Epithelial cell of esophagus (primary cell): ENCODE data around the gene TBC1D21.

Experiments used
- DNase-seq: peaks from one replicate; pipeline ENCODE4 v3.0.0; 2010; ENCODE audit warnings: low read depth
- H3K4me3 ChIP-seq: 2 replicates; pipeline ENCODE4 v1.5.1; 2011; ENCODE audit warnings: mild to moderate bottlenecking, low read length, control low read depth
- TF ChIP-seq, protein P1 (sequence below): IDR thresholded peaks from 2 replicates; pipeline ENCODE4 v1.5.1; 2011; ENCODE audit warnings: low read depth, mild to moderate bottlenecking, low read length, control low read depth, inconsistent platforms; ENCODE audit not compliant: insufficient read depth; ENCODE audit errors: missing control alignments

The TBC1D21 gene

DNA sequence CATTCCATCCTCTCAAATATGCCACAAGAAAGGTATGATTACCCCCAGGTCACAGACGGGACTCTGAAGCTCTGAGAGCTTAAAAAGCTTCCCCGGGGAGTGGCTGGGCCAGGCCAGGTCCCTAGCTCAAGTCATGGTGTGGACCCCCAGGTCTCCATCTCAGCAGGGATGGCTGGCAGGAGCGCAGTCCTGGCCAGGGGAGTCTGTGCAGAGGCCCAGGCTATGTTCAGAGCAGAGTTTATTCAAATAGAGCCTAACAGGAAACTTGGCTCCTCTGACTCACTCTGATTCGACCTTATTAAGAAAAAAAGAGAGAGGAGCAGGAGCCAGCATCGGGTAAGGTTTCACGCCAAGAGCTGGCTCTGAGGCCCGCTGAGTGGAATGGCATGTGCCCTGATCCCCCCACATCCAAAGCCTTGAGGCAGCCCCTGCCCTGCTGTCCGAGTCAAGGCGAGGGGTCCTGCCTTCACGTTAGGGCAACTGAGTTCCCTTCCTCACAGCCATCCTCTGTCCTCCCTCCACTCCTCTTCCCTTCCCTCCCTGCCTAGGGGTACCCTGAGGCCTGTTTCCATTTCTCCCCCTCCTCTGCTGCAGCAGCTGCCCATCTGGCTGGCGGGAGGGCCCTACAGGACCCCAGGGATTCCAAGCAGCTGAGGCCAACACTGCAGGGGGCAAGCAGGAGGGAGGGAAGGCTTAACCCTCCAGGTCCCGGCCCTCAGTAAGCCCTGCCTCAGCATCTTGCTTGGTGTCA lies 51.0 kb downstream of the TBC1D21 start:
- TF ChIP-seq, protein P1, sequence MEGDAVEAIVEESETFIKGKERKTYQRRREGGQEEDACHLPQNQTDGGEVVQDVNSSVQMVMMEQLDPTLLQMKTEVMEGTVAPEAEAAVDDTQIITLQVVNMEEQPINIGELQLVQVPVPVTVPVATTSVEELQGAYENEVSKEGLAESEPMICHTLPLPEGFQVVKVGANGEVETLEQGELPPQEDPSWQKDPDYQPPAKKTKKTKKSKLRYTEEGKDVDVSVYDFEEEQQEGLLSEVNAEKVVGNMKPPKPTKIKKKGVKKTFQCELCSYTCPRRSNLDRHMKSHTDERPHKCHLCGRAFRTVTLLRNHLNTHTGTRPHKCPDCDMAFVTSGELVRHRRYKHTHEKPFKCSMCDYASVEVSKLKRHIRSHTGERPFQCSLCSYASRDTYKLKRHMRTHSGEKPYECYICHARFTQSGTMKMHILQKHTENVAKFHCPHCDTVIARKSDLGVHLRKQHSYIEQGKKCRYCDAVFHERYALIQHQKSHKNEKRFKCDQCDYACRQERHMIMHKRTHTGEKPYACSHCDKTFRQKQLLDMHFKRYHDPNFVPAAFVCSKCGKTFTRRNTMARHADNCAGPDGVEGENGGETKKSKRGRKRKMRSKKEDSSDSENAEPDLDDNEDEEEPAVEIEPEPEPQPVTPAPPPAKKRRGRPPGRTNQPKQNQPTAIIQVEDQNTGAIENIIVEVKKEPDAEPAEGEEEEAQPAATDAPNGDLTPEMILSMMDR, result no peak
- DNase-seq, result peak; percentile 81
- no peak overlapping the region for H3K4me3 ChIP-seq

DNA sequence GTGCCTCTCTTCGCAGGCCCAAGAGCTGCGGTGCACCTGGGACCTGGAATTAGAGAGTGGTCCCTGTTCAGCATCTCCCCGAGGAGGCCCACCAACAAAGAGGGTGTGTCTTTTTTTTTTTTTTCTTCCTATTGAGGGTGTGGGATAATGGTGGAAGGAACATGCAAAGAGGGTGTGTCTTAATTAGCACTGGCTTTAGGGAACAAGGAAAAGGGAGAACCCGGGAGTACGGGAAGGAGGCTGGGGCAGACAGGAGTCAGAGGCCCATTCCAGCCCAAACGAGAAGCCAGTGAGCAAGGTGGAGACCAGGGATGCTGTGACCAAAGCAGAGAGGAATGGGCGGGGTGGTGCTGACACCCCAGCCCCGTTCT lies 52.5 kb downstream of the TBC1D21 start:
- TF ChIP-seq, protein P1, result no peak
- no peak overlapping the region for H3K4me3 ChIP-seq
- no peak for DNase-seq

GRCh38 chr15:73926219-73927002 lies 53.0 kb downstream of the TBC1D21 start, which contains the start of gene LOXL1:
Gene LOXL1 (plus strand): TSS chr15:73926462. CDS start chr15:73926784, 322 bp downstream.
- TF ChIP-seq, protein P1, result no peak
- peak; percentile 83 for DNase-seq
- H3K4me3 ChIP-seq, result peak within 1 kb of the TSS; percentile 52

DNA sequence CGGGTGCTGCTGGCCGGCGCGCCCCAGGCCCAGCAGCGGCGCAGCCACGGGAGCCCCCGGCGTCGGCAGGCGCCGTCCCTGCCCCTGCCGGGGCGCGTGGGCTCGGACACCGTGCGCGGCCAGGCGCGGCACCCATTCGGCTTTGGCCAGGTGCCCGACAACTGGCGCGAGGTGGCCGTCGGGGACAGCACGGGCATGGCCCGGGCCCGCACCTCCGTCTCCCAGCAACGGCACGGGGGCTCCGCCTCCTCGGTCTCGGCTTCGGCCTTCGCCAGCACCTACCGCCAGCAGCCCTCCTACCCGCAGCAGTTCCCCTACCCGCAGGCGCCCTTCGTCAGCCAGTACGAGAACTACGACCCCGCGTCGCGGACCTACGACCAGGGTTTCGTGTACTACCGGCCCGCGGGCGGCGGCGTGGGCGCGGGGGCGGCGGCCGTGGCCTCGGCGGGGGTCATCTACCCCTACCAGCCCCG lies 53.7 kb downstream of the TBC1D21 start:
- peak overlapping the region; percentile 52 for H3K4me3 ChIP-seq
- DNase-seq, result peak; percentile 28
- TF ChIP-seq, protein P1, result no peak

GRCh38 chr15:73927476-73928240 lies 54.3 kb downstream of the TBC1D21 start:
- DNase-seq, result peak; percentile 75
- TF ChIP-seq, protein P1, result peak; percentile 42
- peak overlapping the region; percentile 49 for H3K4me3 ChIP-seq

DNA sequence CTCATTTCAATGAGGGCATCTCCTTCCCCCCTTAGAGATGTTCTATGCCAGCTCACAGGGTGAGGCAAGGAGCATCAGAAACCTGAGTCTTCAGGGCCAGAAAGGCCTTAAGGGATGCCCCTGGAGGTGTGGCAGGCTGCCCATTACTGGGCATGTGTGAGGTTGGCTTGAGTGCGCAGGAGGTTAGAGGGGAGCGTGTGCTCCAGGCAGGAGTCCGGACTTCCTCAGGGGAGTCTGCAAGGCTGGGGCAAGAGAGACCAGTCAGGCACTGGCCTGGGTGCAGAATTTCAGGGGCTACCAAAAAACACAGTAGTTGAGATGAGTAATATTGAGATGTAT lies 54.8 kb downstream of the TBC1D21 start:
- peak overlapping the region; percentile 49 for H3K4me3 ChIP-seq
- no peak for DNase-seq
- TF ChIP-seq, protein P1, result no peak
